HEK293 (cell line): ENCODE data around the gene OR10A3.

Experiments used
- CTCF ChIA-PET: fragments of 350-600 bp; formaldehyde crosslinking; extraction: SDS; loops from one replicate; lab custom pipeline; 2021; ENCODE audit warnings: antibody characterized with exemption; lab: Yijun Ruan, JAX
- POLR2A ChIA-PET: fragments of 300-600 bp; formaldehyde crosslinking; extraction: SDS; loops from one replicate; lab custom pipeline; 2020; ENCODE audit warnings: antibody characterized with exemption, inconsistent platforms; lab: Yijun Ruan, JAX
- H3K27ac ChIP-seq: fragments of 200-500 bp; sonication (Bioruptor generic); 2 replicates; pipeline ENCODE4 v1.5.1; 2014; ENCODE audit warnings: low read depth, low read length, control low read depth, inconsistent platforms; ENCODE audit errors: extremely low read depth
- H3K36me3 ChIP-seq, 2 experiments: fragments of 200-500 bp in 1 of 2; sonication (Bioruptor generic) in 1 of 2; 1 replicate in 1 of 2; 2 replicates in 1 of 2; pipeline ENCODE4 v1.5.1; 2014 to 2017; ENCODE audit warnings: inconsistent platforms in 2 of 2, low read length in 2 of 2; ENCODE audit not compliant: control insufficient read depth in 2 of 2, insufficient read depth in 1 of 2
- H3K4me1 ChIP-seq: fragments of 200-500 bp; sonication (Bioruptor generic); 2 replicates; pipeline ENCODE4 v1.5.1; 2014; ENCODE audit warnings: mild to moderate bottlenecking, low read length, inconsistent platforms; ENCODE audit not compliant: control insufficient read depth, insufficient read depth
- H3K4me3 ChIP-seq: 2 replicates; pipeline ENCODE4 v1.5.1; 2011; ENCODE audit warnings: low read depth, mild to moderate bottlenecking, control low read depth, low read length, moderate library complexity
- H3K9me3 ChIP-seq: fragments of 200-500 bp; sonication (Bioruptor generic); 2 replicates; pipeline ENCODE4 v1.5.1; 2014; ENCODE audit warnings: low read depth, low read length, inconsistent platforms; ENCODE audit not compliant: control insufficient read depth, insufficient read depth
- BCL11B ChIP-seq: fragments of 450-650 bp; formaldehyde crosslinking; IDR thresholded peaks from 2 replicates; pipeline ENCODE4 v1.5.1; 2016; ENCODE audit warnings: low read depth, missing biosample characterization, missing genetic modification characterization
- MYNN ChIP-seq: fragments of 450-650 bp; formaldehyde crosslinking; IDR thresholded peaks from 2 replicates; pipeline ENCODE4 v1.5.1; 2016; ENCODE audit warnings: missing biosample characterization, missing genetic modification characterization, borderline replicate concordance
- PRDM1 ChIP-seq: fragments of 450-650 bp; formaldehyde crosslinking; IDR thresholded peaks from 2 replicates; pipeline ENCODE4; 2016; ENCODE audit warnings: missing biosample characterization, missing genetic modification characterization
- SP3 ChIP-seq: fragments of 450-650 bp; formaldehyde crosslinking; IDR thresholded peaks from 2 replicates; pipeline ENCODE4 v1.5.1; 2016; ENCODE audit warnings: missing biosample characterization, missing genetic modification characterization
- ZBTB20 ChIP-seq: fragments of 450-650 bp; formaldehyde crosslinking; IDR thresholded peaks from 2 replicates; pipeline ENCODE4 v1.5.1; 2016; ENCODE audit warnings: missing biosample characterization, missing genetic modification characterization
- ZFP69B ChIP-seq: fragments of 450-650 bp; formaldehyde crosslinking; IDR thresholded peaks from 2 replicates; pipeline ENCODE4 v1.5.1; 2016; ENCODE audit warnings: missing biosample characterization, missing genetic modification characterization
- ZNF155 ChIP-seq: fragments of 450-650 bp; formaldehyde crosslinking; IDR thresholded peaks from 2 replicates; pipeline ENCODE4 v1.5.1; 2016; ENCODE audit warnings: missing biosample characterization, missing genetic modification characterization
- ZNF174 ChIP-seq: fragments of 450-650 bp; formaldehyde crosslinking; IDR thresholded peaks from 2 replicates; pipeline ENCODE4 v1.5.0; 2017; ENCODE audit warnings: missing biosample characterization, mild to moderate bottlenecking, missing genetic modification characterization
- ZNF2 ChIP-seq: fragments of 450-650 bp; formaldehyde crosslinking; IDR thresholded peaks from 2 replicates; pipeline ENCODE4 v1.5.1; 2016; ENCODE audit warnings: missing biosample characterization, missing genetic modification characterization
- ZNF292 ChIP-seq: fragments of 450-650 bp; formaldehyde crosslinking; IDR thresholded peaks from 2 replicates; pipeline ENCODE4 v1.5.1; 2016; ENCODE audit warnings: low read depth, missing biosample characterization, missing genetic modification characterization, borderline replicate concordance
- ZNF514 ChIP-seq: fragments of 450-650 bp; formaldehyde crosslinking; IDR thresholded peaks from 2 replicates; pipeline ENCODE4 v1.5.1; 2016; ENCODE audit warnings: missing biosample characterization, missing genetic modification characterization
- ZNF529 ChIP-seq: fragments of 450-650 bp; formaldehyde crosslinking; IDR thresholded peaks from 2 replicates; pipeline ENCODE4 v1.5.1; 2017; ENCODE audit warnings: missing genetic modification characterization, missing biosample characterization; ENCODE audit not compliant: insufficient replicate concordance
- ZNF560 ChIP-seq: fragments of 450-650 bp; formaldehyde crosslinking; IDR thresholded peaks from 2 replicates; pipeline ENCODE4 v1.5.1; 2017; ENCODE audit warnings: missing biosample characterization, missing genetic modification characterization, borderline replicate concordance
- ZNF571 ChIP-seq: fragments of 450-650 bp; formaldehyde crosslinking; IDR thresholded peaks from 2 replicates; pipeline ENCODE4 v1.5.0; 2017; ENCODE audit warnings: missing biosample characterization, missing genetic modification characterization
- ZNF654 ChIP-seq: fragments of 450-650 bp; formaldehyde crosslinking; IDR thresholded peaks from 2 replicates; pipeline ENCODE4 v1.5.1; 2016; ENCODE audit warnings: low read depth, missing biosample characterization, missing genetic modification characterization
- ZNF776 ChIP-seq: fragments of 450-650 bp; formaldehyde crosslinking; IDR thresholded peaks from 2 replicates; pipeline ENCODE4 v1.5.0; 2017; ENCODE audit warnings: missing biosample characterization, missing genetic modification characterization, borderline replicate concordance
- TF ChIP-seq, protein P1 (sequence below): fragments of 450-650 bp; formaldehyde crosslinking; IDR thresholded peaks from 2 replicates; pipeline ENCODE4 v1.5.1; 2016; ENCODE audit warnings: missing biosample characterization, missing genetic modification characterization
- TF ChIP-seq, protein P2 (sequence below): fragments of 450-650 bp; formaldehyde crosslinking; IDR thresholded peaks from 2 replicates; pipeline ENCODE4 v1.5.1; 2016; ENCODE audit warnings: missing biosample characterization, missing genetic modification characterization
- TF ChIP-seq, protein P3 (sequence below): fragments of 450-650 bp; formaldehyde crosslinking; IDR thresholded peaks from 2 replicates; pipeline ENCODE4 v1.5.1; 2016; ENCODE audit warnings: missing biosample characterization, missing genetic modification characterization
- TF ChIP-seq, protein P4 (sequence below): fragments of 450-650 bp; formaldehyde crosslinking; IDR thresholded peaks from 2 replicates; pipeline ENCODE4 v1.5.1; 2016; ENCODE audit warnings: missing biosample characterization, missing genetic modification characterization
- TF ChIP-seq, protein P5 (sequence below): fragments of 450-650 bp; IDR thresholded peaks from 2 replicates; pipeline ENCODE4 v1.5.1; 2018; ENCODE audit warnings: missing biosample characterization, mild to moderate bottlenecking, missing genetic modification characterization
- TF ChIP-seq, protein P6 (sequence below): fragments of 450-650 bp; formaldehyde crosslinking; IDR thresholded peaks from 2 replicates; pipeline ENCODE4 v1.5.1; 2016; ENCODE audit warnings: missing biosample characterization, missing genetic modification characterization

OR10A3 gene

DNA sequence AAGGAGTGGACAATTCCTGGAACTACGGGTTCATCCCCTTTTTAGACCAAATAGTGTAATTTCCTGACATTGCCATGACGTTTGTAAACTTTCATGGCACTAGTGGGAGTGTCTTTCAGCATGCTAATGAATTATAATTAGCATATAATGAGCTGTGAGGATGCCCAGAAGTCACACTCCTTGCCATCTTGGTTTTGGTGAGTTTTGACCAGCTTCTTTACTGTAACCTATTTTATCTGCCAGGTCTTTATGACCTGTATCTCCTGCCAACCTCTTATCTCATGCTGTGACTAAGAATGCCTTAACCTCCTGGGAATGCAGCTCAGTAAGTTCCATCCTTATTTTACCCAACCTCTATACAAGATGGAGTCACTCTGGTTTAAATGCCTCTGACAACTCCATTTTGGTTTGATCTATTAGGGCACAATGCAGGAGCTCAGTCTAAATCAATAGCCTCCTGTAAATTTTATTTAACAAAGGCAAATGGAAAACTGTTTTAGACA is 31.2 kb downstream of the OR10A3 start:
- Histone ChIP-seq H3K9me3 (no peaks in the 10 kb centered on the region), H3K4me3 (no peak overlapping the region), H3K36me3 (no peaks in the 10 kb centered on the region), H3K4me1 (no peaks in the 10 kb centered on the region), H3K27ac (no peak overlapping the region)
- TF ChIP-seq SP3 (tag by site-specific recombination) (no peak), ZNF571 (tag by site-specific recombination) (no peak), ZNF529 (no peak), ZFP69B (tag by site-specific recombination) (no peak), ZNF560 (no peak), ZNF514 (tag by site-specific recombination) (no peak), ZNF654 (tag by site-specific recombination) (no peak), MYNN (no peak)
- TF ChIP-seq, protein P1, sequence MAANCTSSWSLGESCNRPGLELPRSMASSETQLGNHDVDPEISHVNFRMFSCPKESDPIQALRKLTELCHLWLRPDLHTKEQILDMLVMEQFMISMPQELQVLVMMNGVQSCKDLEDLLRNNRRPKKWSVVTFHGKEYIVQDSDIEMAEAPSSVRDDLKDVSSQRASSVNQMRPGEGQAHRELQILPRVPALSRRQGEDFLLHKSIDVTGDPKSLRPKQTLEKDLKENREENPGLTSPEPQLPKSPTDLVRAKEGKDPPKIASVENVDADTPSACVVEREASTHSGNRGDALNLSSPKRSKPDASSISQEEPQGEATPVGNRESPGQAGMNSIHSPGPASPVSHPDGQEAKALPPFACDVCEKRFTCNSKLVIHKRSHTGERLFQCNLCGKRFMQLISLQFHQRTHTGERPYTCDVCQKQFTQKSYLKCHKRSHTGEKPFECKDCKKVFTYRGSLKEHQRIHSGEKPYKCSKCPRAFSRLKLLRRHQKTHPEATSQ (tag by site-specific recombination), result no peak
- POLR2A ChIA-PET, result no interaction called here
- CTCF ChIA-PET, result interaction anchor here (0.6 kb wide), 1 partner anchor 65 kb away, joined by 5 read pairs; no protein-coding TSS in a partner anchor

DNA sequence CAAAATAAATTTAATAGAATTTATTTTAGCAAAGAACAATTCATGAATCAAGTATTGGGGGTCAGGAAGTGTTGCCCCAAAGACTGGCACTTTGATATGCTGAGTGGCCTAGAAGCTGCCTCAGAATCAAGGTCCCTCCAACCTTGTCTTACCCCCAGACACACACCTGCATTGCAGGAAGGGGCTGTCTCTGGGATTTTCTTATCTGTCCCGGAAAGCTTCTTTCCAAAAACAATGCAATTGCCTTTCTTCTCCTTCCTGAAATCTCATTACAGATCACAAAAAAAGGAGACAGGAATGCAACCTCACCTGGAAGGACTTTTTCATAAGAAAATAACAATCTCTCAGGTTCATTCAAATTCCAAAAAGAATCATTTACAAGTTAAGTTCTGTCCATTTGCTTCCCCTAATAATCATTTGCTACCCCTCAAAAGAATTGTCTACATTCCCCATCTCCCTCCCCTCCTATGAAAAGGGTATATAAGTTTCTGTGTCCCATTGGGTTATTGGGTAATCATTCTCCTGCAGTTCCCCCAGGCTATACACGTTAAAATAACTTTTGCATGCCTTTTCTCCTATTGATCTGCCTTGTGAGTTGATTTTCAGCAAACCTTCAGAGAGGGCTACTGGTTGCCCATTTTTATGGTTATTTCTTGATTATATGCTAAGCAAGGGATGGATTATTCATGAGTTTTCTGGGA is 31.8 kb downstream of the OR10A3 start:
- no peaks in the 10 kb centered on the region for H3K4me1 ChIP-seq
- TF ChIP-seq BCL11B (tag by site-specific recombination) (no peak), ZNF174 (tag by site-specific recombination) (no peak), ZNF155 (no peak), ZNF514 (tag by site-specific recombination) (no peak), PRDM1 (tag by site-specific recombination) (no peak), ZNF292 (tag by site-specific recombination) (no peak), ZBTB20 (tag by site-specific recombination) (no peak), ZNF776 (tag by site-specific recombination) (no peak), ZNF2 (tag by site-specific recombination) (no peak)
- TF ChIP-seq, protein P2, sequence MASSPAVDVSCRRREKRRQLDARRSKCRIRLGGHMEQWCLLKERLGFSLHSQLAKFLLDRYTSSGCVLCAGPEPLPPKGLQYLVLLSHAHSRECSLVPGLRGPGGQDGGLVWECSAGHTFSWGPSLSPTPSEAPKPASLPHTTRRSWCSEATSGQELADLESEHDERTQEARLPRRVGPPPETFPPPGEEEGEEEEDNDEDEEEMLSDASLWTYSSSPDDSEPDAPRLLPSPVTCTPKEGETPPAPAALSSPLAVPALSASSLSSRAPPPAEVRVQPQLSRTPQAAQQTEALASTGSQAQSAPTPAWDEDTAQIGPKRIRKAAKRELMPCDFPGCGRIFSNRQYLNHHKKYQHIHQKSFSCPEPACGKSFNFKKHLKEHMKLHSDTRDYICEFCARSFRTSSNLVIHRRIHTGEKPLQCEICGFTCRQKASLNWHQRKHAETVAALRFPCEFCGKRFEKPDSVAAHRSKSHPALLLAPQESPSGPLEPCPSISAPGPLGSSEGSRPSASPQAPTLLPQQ, result no peak
- TF ChIP-seq, protein P3, sequence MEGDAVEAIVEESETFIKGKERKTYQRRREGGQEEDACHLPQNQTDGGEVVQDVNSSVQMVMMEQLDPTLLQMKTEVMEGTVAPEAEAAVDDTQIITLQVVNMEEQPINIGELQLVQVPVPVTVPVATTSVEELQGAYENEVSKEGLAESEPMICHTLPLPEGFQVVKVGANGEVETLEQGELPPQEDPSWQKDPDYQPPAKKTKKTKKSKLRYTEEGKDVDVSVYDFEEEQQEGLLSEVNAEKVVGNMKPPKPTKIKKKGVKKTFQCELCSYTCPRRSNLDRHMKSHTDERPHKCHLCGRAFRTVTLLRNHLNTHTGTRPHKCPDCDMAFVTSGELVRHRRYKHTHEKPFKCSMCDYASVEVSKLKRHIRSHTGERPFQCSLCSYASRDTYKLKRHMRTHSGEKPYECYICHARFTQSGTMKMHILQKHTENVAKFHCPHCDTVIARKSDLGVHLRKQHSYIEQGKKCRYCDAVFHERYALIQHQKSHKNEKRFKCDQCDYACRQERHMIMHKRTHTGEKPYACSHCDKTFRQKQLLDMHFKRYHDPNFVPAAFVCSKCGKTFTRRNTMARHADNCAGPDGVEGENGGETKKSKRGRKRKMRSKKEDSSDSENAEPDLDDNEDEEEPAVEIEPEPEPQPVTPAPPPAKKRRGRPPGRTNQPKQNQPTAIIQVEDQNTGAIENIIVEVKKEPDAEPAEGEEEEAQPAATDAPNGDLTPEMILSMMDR (tag by site-specific recombination), result no peak
- TF ChIP-seq, protein P4, sequence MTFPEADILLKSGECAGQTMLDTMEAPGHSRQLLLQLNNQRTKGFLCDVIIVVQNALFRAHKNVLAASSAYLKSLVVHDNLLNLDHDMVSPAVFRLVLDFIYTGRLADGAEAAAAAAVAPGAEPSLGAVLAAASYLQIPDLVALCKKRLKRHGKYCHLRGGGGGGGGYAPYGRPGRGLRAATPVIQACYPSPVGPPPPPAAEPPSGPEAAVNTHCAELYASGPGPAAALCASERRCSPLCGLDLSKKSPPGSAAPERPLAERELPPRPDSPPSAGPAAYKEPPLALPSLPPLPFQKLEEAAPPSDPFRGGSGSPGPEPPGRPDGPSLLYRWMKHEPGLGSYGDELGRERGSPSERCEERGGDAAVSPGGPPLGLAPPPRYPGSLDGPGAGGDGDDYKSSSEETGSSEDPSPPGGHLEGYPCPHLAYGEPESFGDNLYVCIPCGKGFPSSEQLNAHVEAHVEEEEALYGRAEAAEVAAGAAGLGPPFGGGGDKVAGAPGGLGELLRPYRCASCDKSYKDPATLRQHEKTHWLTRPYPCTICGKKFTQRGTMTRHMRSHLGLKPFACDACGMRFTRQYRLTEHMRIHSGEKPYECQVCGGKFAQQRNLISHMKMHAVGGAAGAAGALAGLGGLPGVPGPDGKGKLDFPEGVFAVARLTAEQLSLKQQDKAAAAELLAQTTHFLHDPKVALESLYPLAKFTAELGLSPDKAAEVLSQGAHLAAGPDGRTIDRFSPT (tag by site-specific recombination), result no peak
- TF ChIP-seq, protein P5, sequence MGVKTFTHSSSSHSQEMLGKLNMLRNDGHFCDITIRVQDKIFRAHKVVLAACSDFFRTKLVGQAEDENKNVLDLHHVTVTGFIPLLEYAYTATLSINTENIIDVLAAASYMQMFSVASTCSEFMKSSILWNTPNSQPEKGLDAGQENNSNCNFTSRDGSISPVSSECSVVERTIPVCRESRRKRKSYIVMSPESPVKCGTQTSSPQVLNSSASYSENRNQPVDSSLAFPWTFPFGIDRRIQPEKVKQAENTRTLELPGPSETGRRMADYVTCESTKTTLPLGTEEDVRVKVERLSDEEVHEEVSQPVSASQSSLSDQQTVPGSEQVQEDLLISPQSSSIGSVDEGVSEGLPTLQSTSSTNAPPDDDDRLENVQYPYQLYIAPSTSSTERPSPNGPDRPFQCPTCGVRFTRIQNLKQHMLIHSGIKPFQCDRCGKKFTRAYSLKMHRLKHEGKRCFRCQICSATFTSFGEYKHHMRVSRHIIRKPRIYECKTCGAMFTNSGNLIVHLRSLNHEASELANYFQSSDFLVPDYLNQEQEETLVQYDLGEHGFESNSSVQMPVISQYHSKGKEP (tag by site-specific recombination), result no peak
- TF ChIP-seq, protein P6, sequence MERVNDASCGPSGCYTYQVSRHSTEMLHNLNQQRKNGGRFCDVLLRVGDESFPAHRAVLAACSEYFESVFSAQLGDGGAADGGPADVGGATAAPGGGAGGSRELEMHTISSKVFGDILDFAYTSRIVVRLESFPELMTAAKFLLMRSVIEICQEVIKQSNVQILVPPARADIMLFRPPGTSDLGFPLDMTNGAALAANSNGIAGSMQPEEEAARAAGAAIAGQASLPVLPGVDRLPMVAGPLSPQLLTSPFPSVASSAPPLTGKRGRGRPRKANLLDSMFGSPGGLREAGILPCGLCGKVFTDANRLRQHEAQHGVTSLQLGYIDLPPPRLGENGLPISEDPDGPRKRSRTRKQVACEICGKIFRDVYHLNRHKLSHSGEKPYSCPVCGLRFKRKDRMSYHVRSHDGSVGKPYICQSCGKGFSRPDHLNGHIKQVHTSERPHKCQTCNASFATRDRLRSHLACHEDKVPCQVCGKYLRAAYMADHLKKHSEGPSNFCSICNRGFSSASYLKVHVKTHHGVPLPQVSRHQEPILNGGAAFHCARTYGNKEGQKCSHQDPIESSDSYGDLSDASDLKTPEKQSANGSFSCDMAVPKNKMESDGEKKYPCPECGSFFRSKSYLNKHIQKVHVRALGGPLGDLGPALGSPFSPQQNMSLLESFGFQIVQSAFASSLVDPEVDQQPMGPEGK, result no peak
- CTCF ChIA-PET, result interaction anchor here (0.6 kb wide), 1 partner anchor 24 kb away, joined by 3 read pairs; no protein-coding TSS in a partner anchor
- no peak overlapping the region for H3K4me3 ChIP-seq
- no peaks in the 10 kb centered on the region for H3K36me3 ChIP-seq
- POLR2A ChIA-PET, result no interaction called here
- H3K9me3 ChIP-seq, result no peaks in the 10 kb centered on the region
- no peak overlapping the region for H3K27ac ChIP-seq
